Activated CD8-positive, alpha-beta memory T cell treated with anti-CD3 and anti-CD28 coated beads, Interleukin-2, amount 50 U/mL, for 1 hour (primary cell): ENCODE data around the gene JAGN1.
"Not testable (repeated sequence)": the region's sequence is repeated elsewhere in the genome, so short reads cannot be mapped to it uniquely, and the experiment has no call there.

ENCODE experiments used
- DNase-seq: peaks from one replicate; pipeline ENCODE4 v3.0.0-alpha.2; 2020; ENCODE audit errors: extremely low read depth

Gene JAGN1

DNA sequence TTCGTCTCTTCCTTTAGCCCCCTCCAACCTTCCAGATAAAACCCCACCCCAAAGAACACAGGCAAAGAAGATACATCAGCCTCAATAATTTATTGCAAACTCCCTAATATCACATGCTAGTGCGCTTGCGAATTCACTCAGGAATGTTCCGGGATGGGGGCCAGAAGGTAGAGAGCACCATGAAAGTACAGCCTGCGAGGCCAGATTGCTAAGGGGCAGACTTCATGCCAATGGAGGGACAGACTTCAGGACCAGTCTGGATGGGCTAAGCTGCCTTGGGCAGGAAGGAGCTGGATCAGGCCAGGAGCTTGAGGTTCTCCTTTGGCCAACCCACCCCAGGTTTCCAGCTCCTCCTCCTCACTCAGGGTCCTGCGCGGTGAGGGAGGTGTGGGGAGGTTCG is 23.8 kb upstream of the JAGN1 start:
- DNase-seq: no peak

DNA sequence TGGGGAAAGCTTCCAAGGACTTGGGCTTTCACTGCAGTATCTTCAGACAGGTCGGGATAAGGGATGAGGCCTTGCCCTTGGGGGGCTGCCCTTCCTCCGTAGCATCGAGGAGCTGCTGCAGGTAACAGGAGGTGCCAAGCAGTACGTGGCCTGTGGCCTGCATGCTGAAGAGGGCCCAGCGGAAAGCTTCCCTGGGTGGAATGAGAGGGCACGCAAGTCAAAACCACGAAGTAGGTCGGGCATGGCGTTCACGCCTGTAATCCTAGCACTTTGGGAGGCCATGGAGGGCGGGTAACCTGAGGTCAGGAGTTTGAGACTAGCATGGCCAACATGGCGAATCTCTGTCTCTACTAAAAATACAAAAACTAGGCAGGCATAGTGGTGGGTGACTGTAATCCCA is 23.3 kb upstream of the JAGN1 start:
- DNase-seq: no peak

DNA sequence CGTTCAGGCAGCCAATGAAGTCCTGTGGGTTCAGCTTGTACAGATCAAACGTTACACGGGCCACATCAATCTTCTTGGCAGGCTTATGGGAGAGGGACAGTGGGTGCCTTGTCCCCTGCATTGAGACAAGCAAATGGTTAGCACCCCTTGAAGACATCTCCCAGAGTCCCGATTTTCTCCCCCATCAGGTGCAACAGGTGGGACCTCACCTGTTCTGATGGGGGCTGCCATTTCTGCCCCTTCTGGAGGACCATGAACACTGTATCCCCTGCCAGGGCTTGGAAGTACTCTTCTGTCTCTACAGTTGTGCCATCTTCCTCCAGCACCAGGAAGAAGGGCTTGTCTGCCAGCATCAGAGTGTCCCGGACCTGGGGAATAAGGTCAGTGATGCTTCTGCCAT is 20.5 kb upstream of the JAGN1 start:
- DNase-seq: no peak

DNA sequence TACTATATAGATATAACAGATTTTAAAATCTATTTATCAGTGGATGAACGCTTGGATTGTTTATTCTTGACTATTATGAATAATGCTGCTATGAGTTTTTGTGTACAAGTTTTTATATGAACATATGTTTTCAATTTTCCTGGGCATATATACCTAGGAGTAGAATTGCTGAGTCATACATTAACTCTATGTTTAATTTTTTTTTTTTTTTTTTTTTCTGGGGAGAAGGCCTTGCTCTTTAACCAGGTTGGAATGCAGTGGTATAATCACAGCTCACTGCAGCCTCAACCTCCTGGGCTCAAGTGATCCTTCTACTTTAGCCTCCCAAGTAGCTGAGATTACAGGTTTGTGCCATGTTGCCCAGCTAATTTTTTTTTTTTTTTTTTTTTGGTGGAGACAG is 19.4 kb upstream of the JAGN1 start:
- DNase-seq: no peak

DNA sequence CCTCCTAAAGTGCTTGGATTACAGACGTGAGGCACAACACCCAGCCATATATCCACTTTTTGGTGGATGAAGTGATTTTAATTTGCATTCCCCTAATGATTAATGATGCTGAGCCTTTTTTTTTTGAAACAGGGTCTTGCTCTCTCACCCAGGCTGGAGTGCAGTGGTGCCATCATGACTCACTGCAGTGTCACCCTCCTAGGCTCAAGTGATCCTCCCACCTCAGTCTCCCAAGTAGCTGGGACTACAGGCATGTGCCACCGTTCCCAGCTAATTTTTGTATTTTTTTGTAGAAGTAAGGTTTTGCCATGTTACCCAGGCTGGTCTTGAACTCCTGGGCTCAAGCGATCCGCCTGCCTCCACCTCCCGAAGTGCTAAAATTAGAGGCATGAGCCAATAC is 18.3 kb upstream of the JAGN1 start:
- not testable (repeated sequence) for DNase-seq

DNA sequence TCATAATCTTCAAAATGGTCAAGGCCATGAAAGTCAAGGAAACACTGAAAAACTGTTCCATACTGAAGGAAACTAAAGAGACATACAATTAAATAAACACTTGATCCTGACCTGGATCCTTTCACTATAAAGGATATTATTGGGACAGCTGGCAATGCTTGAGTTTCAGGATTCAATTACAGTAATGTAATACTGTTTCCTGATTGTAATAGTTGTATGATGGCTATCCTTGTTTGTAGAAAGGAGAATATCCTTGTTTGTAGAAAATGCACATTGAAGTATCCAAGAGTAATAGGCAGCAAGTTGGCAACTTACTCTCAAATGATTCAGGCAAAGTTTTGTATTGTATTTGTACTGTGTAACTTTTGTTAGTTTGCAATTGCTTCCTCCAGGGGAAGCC is 15.0 kb upstream of the JAGN1 start:
- DNase-seq: no peak

DNA sequence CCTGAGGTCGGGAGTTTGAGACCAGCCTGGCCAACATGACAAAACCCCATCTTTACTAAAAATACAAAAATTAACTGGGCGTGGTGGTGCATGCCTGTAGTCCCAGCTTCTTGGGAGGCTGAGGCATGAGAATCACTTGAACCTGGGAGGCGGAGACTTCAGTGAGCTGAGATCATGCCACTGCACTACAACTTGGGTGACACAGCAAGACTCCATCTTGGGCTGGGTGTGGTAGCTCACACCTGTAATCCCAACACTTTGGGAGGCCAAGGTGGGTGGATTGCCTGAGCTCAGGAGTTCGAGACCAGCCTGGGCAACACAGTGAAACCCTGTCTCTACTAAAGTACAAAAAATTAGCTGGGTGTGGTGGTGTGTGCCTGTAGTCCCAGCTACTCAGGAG is 14.2 kb upstream of the JAGN1 start:
- DNase-seq: not testable (repeated sequence)

DNA sequence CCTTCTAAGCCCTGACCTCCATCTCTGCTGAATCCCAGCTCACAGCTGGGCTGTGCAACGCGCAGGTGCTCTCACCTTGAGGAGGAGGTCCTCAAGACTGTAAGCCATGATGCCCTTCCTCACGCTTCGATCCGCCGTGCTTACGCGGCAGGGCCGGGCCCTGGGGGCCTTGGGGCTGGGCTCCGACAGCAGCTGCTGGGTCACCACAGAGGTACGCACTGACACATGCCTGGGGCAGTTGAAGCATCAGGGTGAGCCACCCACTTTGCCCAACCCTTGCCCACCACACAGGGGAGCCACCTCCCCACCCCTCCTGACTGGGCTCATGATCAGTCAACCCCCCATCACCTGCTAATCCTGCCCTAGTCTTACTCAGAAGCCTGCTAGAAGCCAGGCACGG is 13.4 kb upstream of the JAGN1 start:
- DNase-seq: no peak

DNA sequence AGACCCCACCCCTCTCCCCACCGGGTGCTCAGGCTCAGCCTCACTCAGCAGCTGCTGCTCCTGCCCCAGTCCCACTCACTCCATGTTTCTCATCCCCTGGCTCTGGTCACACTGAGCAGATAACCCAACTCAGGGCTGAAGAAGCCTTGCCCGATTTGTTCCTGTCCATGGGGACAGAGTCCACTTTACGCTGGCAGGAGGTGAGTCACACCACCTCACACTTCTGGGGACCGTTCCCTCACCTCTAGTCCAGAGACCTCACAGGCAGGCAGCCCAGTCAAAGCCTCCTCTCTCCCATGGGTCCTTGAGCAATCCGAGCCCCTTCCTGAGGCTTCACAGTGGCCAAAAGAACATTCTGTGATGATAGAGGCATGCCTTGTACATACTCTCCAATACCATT is 11.7 kb upstream of the JAGN1 start:
- no peak for DNase-seq

DNA sequence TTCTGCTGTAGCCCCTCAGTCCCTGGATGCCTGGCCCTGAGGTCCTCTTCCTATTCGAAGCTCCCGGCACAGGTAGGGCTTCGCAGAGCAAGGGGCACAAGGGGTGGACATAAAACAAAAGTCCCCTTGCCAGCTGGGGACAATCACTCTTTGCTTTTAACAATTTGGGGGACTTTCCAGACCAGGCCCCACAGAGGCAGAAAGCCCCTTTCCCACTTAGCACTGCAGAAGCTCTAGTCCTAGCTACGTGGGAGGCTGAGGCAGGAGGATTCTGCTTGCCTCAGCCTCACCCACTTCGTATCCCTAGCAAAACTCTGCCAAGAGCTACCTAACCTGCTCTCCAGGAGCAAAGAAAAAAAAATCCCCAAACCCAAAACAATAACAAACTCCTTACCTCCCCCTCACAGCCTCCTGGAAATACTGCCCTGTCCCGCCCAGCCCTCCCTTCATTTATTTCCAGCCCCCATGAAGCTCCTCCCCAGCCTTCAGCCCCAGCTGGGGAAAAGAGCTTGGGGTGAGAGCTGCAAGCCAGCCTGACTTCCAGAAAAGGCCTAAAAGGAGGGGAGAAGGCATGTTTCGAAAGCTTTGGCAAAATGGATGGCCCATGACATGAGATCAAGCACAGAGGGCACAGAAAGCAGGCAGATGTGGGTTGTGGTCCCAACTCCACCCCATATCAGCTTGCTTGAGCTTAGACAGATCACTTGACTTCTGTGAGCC is 10.4 kb upstream of the JAGN1 start, which contains the start of gene CIDEC:
CIDEC (minus strand) TSS at position 424 of the 720 bp plus-strand sequence. CDS start 1,767 bp downstream, outside the sequence.
- DNase-seq: no peak

DNA sequence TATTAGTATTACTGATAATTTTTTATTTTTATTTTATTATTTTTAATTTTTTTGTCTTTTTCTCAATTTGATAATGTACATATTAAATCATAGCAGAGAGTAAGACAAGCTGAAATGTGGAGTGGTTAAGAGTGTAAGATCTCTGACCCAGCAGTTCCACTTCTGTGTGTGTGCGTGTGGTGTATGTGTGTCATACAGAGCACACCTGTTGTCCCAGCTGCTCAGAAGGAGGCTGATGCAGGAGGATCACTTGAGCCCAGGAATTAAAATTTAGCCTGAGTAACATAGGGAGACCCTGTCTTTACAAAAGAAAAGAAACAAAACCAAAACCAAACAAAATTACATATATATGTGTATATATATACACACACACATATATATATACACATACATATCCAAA is 9.0 kb upstream of the JAGN1 start:
- no peak for DNase-seq

DNA sequence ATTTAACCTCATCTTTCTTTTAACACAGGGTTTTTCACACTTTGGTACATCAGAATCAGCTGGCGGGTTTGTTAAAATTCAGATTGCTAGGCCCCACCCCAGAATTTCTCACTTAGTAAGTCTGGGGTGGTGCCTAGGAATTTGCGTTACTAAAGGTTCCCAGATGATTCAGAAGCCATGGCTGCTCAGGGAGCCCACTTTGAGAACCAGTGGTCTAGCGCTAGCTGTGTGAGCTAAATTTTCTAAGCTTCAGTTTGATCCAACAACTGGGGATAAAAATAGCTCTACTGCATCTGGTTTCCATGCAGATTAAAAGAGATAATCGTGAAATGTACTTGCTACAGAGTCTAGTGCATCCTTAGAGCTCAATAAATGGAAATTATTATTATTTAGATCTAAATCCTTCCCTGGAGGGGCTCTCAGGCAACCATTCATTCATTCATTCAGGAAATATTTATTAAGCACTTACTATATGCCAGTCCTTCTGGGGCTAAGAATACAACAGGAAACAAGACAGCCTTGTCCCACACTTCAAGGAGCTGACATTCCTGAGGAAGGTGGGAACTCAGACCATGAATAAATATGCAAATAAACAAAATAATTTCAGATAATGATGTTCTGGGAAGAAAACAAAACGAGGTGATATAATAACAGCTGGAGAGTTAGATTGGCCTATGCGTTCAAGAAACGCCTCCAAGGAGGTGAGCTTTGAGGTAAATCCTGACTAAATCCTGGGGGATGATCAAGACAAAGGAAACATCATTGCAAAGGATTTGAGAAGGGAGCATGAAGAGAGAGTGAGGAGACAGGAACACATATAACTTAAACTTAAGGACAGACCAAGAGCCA is 6.5 kb upstream of the JAGN1 start:
- DNase-seq: no peak

DNA sequence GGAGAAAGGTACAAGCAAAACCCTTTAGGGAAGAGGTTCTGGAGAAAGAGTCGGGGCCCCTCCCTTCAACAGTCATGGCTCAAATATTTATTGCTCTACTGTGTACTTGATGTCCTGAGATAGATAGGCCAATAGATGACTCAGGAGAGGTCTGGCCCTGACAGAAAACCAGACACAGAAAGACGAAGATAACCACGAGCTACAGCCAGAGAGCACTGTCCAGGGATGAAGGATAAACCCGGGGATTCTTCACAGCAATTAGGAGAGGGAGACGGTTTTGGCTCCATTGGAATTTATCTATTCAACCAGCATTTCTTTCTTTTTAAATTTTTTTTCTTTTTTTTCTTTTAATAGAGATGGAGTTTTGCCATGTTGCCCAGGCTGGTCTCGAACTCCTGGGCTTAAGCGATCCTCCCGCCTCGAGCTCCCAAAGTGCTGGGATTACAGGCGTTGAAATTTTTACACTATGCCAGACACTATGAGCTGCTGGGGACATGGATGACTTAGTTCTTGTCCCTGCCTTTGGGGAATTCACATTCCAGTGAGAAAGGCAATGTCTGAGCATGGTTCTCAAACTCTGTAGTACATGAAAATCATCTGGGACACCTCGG is 5.8 kb upstream of the JAGN1 start:
- DNase-seq: no peak

DNA sequence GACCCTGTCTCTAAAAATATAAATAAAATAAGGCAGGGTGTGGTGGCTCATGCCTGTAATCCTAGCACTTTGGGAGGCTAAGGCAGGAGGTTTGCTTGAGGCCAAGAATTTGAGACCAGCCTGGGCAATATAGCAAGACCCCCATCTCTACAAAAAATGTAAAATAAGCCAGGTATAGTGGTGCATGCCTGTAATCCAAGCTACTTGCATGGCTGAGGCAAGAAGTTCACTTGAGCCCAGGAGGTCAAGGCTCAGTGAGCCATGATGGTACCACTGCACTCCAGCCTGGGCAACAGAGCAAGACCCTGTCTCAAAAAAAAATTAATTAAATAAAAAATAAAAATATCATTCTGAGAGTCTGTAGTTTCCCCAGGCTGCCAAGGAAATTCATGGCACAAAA is 4.1 kb upstream of the JAGN1 start:
- no peak for DNase-seq

DNA sequence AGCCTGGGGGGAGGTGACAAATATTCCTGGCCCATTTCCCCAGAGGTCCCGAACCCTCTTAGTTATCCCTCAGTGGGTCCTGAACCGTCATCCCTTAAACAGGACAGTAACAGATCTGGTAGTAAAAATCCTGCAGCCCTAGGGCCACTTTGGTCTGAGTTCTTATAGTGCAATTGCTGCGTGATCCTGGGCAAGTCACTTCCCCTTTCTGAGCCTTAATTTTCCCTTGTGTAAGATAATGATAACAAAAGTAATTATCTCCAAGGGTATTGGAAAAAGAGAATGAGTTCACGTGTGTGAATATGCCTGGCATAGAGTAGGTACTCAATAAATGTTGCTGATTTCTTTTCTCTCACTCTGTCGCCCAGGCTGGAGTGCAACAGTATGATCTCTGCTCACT is 2.9 kb upstream of the JAGN1 start:
- no peak for DNase-seq

DNA sequence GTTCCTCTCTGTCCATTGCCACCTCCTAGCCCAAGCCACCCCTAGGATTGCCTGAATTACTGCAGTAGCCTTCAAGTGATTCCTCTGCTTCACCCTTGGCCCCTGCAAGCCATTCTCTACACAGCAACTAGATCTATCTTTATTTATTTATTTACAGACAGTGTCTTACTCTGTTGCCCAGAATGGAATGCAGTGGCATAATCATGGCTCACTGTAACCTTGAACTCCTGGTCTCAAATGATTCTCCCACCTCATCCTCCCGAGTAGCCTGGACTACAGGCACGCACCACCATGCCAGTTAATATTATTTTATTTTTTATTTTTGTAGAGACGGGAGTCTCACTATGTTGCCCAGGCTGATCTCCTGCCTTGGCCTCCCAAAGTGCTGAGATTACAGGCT is 1.9 kb upstream of the JAGN1 start:
- DNase-seq: no peak

DNA sequence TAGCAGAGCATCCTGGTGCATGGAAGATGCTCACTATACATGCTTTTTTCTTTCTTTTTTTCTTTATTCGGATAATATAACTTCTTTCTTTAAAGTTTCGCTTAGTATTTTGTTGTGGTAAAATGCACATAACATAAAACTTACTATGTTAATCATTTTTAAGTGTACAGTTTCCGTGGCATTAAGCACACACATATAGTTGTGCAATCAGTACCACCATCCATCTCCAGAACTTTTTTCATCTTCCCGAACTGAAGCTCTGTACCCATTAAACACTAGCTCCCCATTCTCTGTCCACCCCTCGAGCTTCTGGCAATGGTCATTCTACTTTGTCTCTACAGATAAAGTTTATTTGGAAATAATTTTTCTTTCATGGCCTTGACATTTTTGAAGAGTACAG is 1.0 kb upstream of the JAGN1 start:
- no peak for DNase-seq

DNA sequence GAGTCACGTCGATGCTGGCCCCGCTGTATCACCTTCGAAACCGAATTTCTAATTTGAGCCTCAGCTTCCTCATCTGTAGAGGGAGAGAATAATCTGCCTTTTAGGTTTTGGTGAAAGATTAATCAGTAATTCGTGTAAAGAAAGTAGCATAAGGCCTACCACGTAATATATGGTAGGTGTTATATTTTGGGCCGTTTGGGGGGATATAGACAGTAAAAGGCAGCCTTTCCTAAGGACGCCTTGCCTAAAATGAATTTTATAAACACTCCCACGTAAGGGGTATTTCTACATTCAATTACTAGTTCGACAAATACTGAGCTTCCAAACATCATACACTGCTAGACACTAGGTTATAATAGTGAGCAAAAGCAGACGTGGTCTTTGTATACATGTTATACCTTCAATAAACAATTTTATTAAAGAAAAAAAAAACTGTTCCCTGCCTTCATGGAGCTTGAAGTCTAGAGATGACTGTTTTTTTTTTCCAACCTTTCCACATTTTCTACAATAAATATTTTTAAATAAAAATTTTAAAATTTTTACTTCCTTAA is 737 bp downstream of the JAGN1 start:
- DNase-seq: no peak

DNA sequence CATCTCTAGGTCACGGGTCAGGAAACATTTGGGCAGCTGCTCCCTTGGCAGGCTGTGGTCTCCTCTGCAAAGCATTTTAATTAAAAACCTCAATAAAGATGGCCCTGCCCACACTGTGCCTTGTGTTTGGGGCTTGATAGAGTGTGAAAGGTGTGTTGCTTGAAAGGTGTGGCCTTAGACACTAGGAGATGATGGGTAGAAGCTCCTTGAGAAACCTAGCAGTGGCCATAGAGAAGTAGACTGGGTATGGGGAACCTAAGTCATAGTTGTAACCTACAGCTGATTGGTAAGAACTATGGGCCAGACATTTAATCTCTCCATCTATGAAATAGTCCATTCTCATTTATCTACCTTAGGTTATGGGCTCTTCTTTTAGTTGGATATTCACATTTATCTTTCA is 3.3 kb downstream of the JAGN1 start:
- DNase-seq: no peak

DNA sequence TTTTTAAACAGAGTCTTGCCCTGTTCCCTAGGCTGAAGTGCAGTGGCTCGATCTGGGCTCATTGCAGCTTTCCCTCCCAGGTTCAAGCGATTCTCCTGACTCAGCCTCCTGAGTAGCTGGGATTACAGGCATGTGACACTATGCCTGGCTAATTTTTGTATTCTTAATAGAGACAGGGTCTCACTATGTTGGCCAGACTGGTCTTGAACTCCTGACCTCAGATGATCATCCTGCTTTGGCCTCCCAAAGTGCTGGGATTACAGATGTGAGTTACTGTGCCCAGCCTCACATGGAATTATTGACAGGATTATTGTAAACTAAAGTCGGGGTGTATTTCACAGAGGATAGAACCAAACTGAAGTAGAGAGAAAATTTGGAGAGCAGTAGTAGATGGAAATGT is 5.3 kb downstream of the JAGN1 start:
- DNase-seq: not testable (repeated sequence)

DNA sequence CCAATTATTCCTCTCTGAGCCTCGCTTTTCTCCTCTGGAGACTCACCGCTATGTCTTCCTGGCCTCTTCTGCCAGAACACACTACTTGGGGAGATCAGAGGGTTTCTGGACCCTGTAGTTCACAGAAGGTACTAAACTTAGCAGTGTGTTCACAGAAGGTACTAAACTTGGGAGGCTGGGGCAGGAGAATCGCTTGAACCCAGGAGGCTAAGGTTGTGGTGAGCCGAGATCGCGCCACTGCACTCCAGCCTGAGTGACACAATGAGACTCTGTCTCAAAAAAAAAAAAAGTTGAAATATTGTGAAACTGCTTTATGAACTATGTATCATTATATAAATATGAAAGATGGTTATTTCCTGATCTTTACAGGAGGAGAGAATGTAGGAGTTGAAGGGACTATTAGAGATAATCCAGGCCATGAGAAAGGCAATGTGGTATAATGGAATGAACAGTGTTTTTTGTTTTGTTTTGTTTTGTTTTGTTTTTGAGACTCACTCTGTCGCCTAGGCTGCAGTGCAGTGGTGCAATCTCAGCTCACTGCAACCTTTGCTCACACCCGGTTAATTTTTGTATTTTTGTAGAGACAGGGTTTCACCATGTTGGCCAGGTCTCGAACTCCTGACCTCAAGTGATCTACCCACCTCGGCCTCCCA is 6.5 kb downstream of the JAGN1 start:
- DNase-seq: not testable (repeated sequence)
